Measurements from ENCODE around the gene LYPD4. TPM values are rescaled to one million over a fixed set of nuclear protein-coding genes. Genes with fewer than 3 reads are reported as not detected.
A peak's percentile ranks its signal among the peaks of the same experiment; 100 is the strongest.

Gene LYPD4
- total RNA-seq, 2 experiments from 2014 or later: not detected

GRCh38 chr19:41848666-41849065, 4.2 kb upstream of the LYPD4 start:
- Mint-ChIP-seq H3K36me3 (no peaks in the 10 kb centered on the region), H3K4me3 (no peak overlapping the region), H3K9me3 (no peaks in the 10 kb centered on the region), H3K27me3 (no peaks in the 10 kb centered on the region), H3K4me1 (no peaks in the 10 kb centered on the region), H3K27ac (no peak overlapping the region)
- no peak for DNase-seq

- no peaks in the 10 kb centered on the region for H3K36me3 Mint-ChIP-seq
- no peak overlapping the region for H3K27ac Mint-ChIP-seq
- DNase-seq: no peak
- no peaks in the 10 kb centered on the region for H3K9me3 Mint-ChIP-seq
- no peaks in the 10 kb centered on the region for H3K4me1 Mint-ChIP-seq
- no peak overlapping the region for H3K4me3 Mint-ChIP-seq
- no peaks in the 10 kb centered on the region for H3K27me3 Mint-ChIP-seq
These were observed 3.0 kb upstream of the LYPD4 start for GRCh38 chr19:41847351-41848105.

- no peak for DNase-seq
- no peak overlapping the region for H3K4me3 Mint-ChIP-seq
- H3K27ac Mint-ChIP-seq: no peak overlapping the region
- no peaks in the 10 kb centered on the region for H3K27me3 Mint-ChIP-seq
- H3K9me3 Mint-ChIP-seq: no peaks in the 10 kb centered on the region
- H3K4me1 Mint-ChIP-seq: no peaks in the 10 kb centered on the region
- no peaks in the 10 kb centered on the region for H3K36me3 Mint-ChIP-seq
These were observed 638 bp upstream of the LYPD4 start for GRCh38 chr19:41845051-41845590.

- Mint-ChIP-seq H3K36me3 (no peaks in the 10 kb centered on the region), H3K27me3 (no peaks in the 10 kb centered on the region), H3K4me3 (no peak within 1 kb of the TSS), H3K9me3 (no peaks in the 10 kb centered on the region), H3K4me1 (no peaks in the 10 kb centered on the region), H3K27ac (no peak within 1 kb of the TSS)
- DNase-seq: no peak
These were observed 343 bp upstream of the LYPD4 start, which contains the start of gene DMRTC2 for GRCh38 chr19:41845001-41845050. Gene DMRTC2, plus strand, starts transcription at chr19:41845042. Its CDS starts 2,387 bp downstream, at chr19:41847429.

- Mint-ChIP-seq H3K4me1 (no peaks in the 10 kb centered on the region), H3K27ac (no peak overlapping the region), H3K9me3 (no peaks in the 10 kb centered on the region), H3K27me3 (peaks cover 4% of the 10 kb centered on the region), H3K4me3 (no peak overlapping the region), H3K36me3 (no peaks in the 10 kb centered on the region)
- DNase-seq: no peak
These were observed 1.1 kb downstream of the LYPD4 start for GRCh38 chr19:41843371-41843770.

GRCh38 chr19:41839211-41839610, 5.3 kb downstream of the LYPD4 start:
- no peak overlapping the region for H3K27ac Mint-ChIP-seq
- no peaks in the 10 kb centered on the region for H3K9me3 Mint-ChIP-seq
- DNase-seq: no peak
- peaks cover 12% of the 10 kb centered on the region for H3K27me3 Mint-ChIP-seq
- no peak overlapping the region for H3K4me3 Mint-ChIP-seq
- no peaks in the 10 kb centered on the region for H3K4me1 Mint-ChIP-seq
- no peaks in the 10 kb centered on the region for H3K36me3 Mint-ChIP-seq

- Mint-ChIP-seq H3K4me1 (no peaks in the 10 kb centered on the region), H3K27ac (no peak overlapping the region), H3K9me3 (no peaks in the 10 kb centered on the region), H3K36me3 (no peaks in the 10 kb centered on the region), H3K4me3 (no peak overlapping the region), H3K27me3 (peaks cover 12% of the 10 kb centered on the region)
- DNase-seq: no peak
These were observed 6.3 kb downstream of the LYPD4 start for GRCh38 chr19:41837981-41838708.

- Mint-ChIP-seq H3K4me3 (no peak overlapping the region), H3K4me1 (no peaks in the 10 kb centered on the region), H3K36me3 (no peaks in the 10 kb centered on the region), H3K27me3 (peaks cover 24% of the 10 kb centered on the region), H3K27ac (no peak overlapping the region), H3K9me3 (no peaks in the 10 kb centered on the region)
- DNase-seq: peak; percentile 51
These were observed 23.3 kb downstream of the LYPD4 start for GRCh38 chr19:41821003-41821735.

- Mint-ChIP-seq H3K9me3 (no peaks in the 10 kb centered on the region), H3K4me3 (no peak overlapping the region), H3K36me3 (no peaks in the 10 kb centered on the region), H3K27ac (no peak overlapping the region), H3K27me3 (peaks cover 14% of the 10 kb centered on the region), H3K4me1 (peaks cover 13% of the 10 kb centered on the region)
- DNase-seq: no peak
These were observed 27.7 kb downstream of the LYPD4 start for GRCh38 chr19:41816761-41817160.

- no peaks in the 10 kb centered on the region for H3K36me3 Mint-ChIP-seq
- H3K27me3 Mint-ChIP-seq: no peaks in the 10 kb centered on the region
- no peak overlapping the region for H3K27ac Mint-ChIP-seq
- H3K9me3 Mint-ChIP-seq: no peaks in the 10 kb centered on the region
- H3K4me1 Mint-ChIP-seq: peaks cover 13% of the 10 kb centered on the region
- DNase-seq: no peak
- H3K4me3 Mint-ChIP-seq: no peak overlapping the region
These were observed 29.2 kb downstream of the LYPD4 start for GRCh38 chr19:41815301-41815700.

- Mint-ChIP-seq H3K27me3 (no peaks in the 10 kb centered on the region), H3K36me3 (no peaks in the 10 kb centered on the region), H3K27ac (no peak overlapping the region), H3K4me1 (peaks cover 13% of the 10 kb centered on the region), H3K4me3 (no peak overlapping the region), H3K9me3 (no peaks in the 10 kb centered on the region)
- no peak for DNase-seq
These were observed 30.6 kb downstream of the LYPD4 start for GRCh38 chr19:41813911-41814310.

- DNase-seq: no peak
- H3K36me3 Mint-ChIP-seq: no peaks in the 10 kb centered on the region
- H3K4me1 Mint-ChIP-seq: peaks cover 13% of the 10 kb centered on the region
- H3K27me3 Mint-ChIP-seq: no peaks in the 10 kb centered on the region
- H3K4me3 Mint-ChIP-seq: no peak overlapping the region
- H3K9me3 Mint-ChIP-seq: no peaks in the 10 kb centered on the region
- no peak overlapping the region for H3K27ac Mint-ChIP-seq
These were observed 32.5 kb downstream of the LYPD4 start for GRCh38 chr19:41811981-41812380.

GRCh38 chr19:41811036-41811435, 33.4 kb downstream of the LYPD4 start:
- DNase-seq: no peak
- H3K36me3 Mint-ChIP-seq: no peaks in the 10 kb centered on the region
- H3K4me1 Mint-ChIP-seq: peaks cover 13% of the 10 kb centered on the region
- H3K9me3 Mint-ChIP-seq: no peaks in the 10 kb centered on the region
- no peak overlapping the region for H3K27ac Mint-ChIP-seq
- no peak overlapping the region for H3K4me3 Mint-ChIP-seq
- no peaks in the 10 kb centered on the region for H3K27me3 Mint-ChIP-seq

- no peak overlapping the region for H3K27ac Mint-ChIP-seq
- peaks cover 11% of the 10 kb centered on the region for H3K4me1 Mint-ChIP-seq
- no peaks in the 10 kb centered on the region for H3K36me3 Mint-ChIP-seq
- H3K9me3 Mint-ChIP-seq: no peaks in the 10 kb centered on the region
- H3K4me3 Mint-ChIP-seq: no peak overlapping the region
- no peak for DNase-seq
- no peaks in the 10 kb centered on the region for H3K27me3 Mint-ChIP-seq
These were observed 34.2 kb downstream of the LYPD4 start for GRCh38 chr19:41810301-41810700.

GRCh38 chr19:41808663-41809566, 35.6 kb downstream of the LYPD4 start:
- Mint-ChIP-seq H3K36me3 (no peaks in the 10 kb centered on the region), H3K27me3 (no peaks in the 10 kb centered on the region), H3K4me1 (peaks cover 7% of the 10 kb centered on the region), H3K27ac (no peak overlapping the region), H3K4me3 (no peak overlapping the region), H3K9me3 (no peaks in the 10 kb centered on the region)
- no peak for DNase-seq
